Memory B cell (primary cell): Measurements from ENCODE around the gene POLD2.
"Not testable (repeated sequence)": the region's sequence is repeated elsewhere in the genome, so short reads cannot be mapped to it uniquely, and the experiment has no call there.

Experiments used
- ATAC-seq: fragments of 150-1000 bp; cut with Tn5 transposase; 2 replicates; pipeline ENCODE4 v1.10.0; 2021; ENCODE audit warnings: low read depth, mild to moderate bottlenecking, moderate library complexity
- DNase-seq, 2 donors: peaks; one replicate each; pipeline ENCODE4 v3.0.0; 2022; ENCODE audit warnings: low spot score in 2 of 2
- H3K27ac Mint-ChIP-seq: one replicate; pipeline ENCODE4 v1.8.0; 2022; ENCODE audit warnings: mild to moderate bottlenecking, moderate library complexity, mixed read lengths
- H3K27me3 Mint-ChIP-seq: one replicate; pipeline ENCODE4 v1.8.0; 2022; ENCODE audit warnings: mixed read lengths
- H3K36me3 Mint-ChIP-seq: one replicate; pipeline ENCODE4 v1.8.0; 2022; ENCODE audit warnings: mild to moderate bottlenecking, mixed read lengths
- H3K4me1 Mint-ChIP-seq: one replicate; pipeline ENCODE4 v1.8.0; 2022; ENCODE audit warnings: mixed read lengths
- H3K4me3 Mint-ChIP-seq: one replicate; pipeline ENCODE4 v1.8.0; 2022; ENCODE audit warnings: mild to moderate bottlenecking, moderate library complexity, mixed read lengths
- H3K9me3 Mint-ChIP-seq: one replicate; pipeline ENCODE4 v1.8.0; 2022; ENCODE audit warnings: mixed read lengths

Gene POLD2

GRCh38 chr7:44136731-44137130, 13.4 kb upstream of the POLD2 start:
- H3K4me3 Mint-ChIP-seq, result no peak overlapping the region
- H3K36me3 Mint-ChIP-seq, result no peaks in the 10 kb centered on the region
- ATAC-seq (no peak), DNase-seq (no peak)
- H3K27ac Mint-ChIP-seq, result no peak overlapping the region
- H3K27me3 Mint-ChIP-seq, result no peaks in the 10 kb centered on the region
- no peaks in the 10 kb centered on the region for H3K4me1 Mint-ChIP-seq
- H3K9me3 Mint-ChIP-seq, result no peaks in the 10 kb centered on the region

- Mint-ChIP-seq H3K4me3 (no peak overlapping the region), H3K27me3 (no peaks in the 10 kb centered on the region), H3K4me1 (no peaks in the 10 kb centered on the region), H3K27ac (no peak overlapping the region), H3K36me3 (no peaks in the 10 kb centered on the region), H3K9me3 (no peaks in the 10 kb centered on the region)
- DNase-seq, result no peak
- ATAC-seq, result no peak
Observed at GRCh38 chr7:44134943-44135628, 11.7 kb upstream of the POLD2 start.

- H3K27ac Mint-ChIP-seq, result no peak overlapping the region
Observed at GRCh38 chr7:44133295-44133694, 9.9 kb upstream of the POLD2 start.

DNA sequence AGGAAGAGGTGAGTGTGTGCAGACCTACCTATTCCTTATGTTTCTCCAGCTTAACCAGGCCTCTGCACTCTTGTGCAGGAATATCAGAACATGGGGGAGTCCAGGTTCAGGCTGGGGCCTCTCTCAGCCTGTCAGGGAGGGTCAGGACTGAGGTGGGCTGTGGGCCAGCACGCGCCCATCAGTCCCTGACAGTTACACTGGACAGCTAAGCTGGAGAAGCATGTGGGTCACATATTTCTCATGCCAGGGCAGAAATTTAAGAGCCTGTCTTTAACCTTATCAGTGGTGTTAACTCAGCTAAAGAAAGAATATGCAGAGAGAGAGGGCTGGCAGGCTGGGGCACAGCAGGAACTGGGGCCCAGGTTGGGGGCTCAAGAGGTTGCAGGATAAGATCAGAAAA, 8.7 kb upstream of the POLD2 start:
- Mint-ChIP-seq H3K36me3 (no peaks in the 10 kb centered on the region), H3K4me1 (no peaks in the 10 kb centered on the region), H3K4me3 (no peak overlapping the region), H3K27me3 (no peaks in the 10 kb centered on the region), H3K9me3 (peaks cover 2% of the 10 kb centered on the region), H3K27ac (no peak overlapping the region)
- ATAC-seq (no peak), DNase-seq (no peak)

More at GRCh38 chr7:44133295-44133694, 9.9 kb upstream of the POLD2 start:
- no peaks in the 10 kb centered on the region for H3K27me3 Mint-ChIP-seq
- H3K36me3 Mint-ChIP-seq, result no peaks in the 10 kb centered on the region
- DNase-seq (no peak), ATAC-seq (no peak)
- H3K4me3 Mint-ChIP-seq, result no peak overlapping the region
- H3K4me1 Mint-ChIP-seq, result no peaks in the 10 kb centered on the region
- H3K9me3 Mint-ChIP-seq, result no peaks in the 10 kb centered on the region

GRCh38 chr7:44131173-44132029, 8.1 kb upstream of the POLD2 start:
- Mint-ChIP-seq H3K9me3 (peaks cover 5% of the 10 kb centered on the region), H3K27me3 (no peaks in the 10 kb centered on the region), H3K36me3 (no peaks in the 10 kb centered on the region), H3K27ac (no peak overlapping the region), H3K4me3 (no peak overlapping the region), H3K4me1 (no peaks in the 10 kb centered on the region)
- ATAC-seq (no peak), DNase-seq (no peak)

- peaks cover 5% of the 10 kb centered on the region for H3K9me3 Mint-ChIP-seq
- no peaks in the 10 kb centered on the region for H3K36me3 Mint-ChIP-seq
- H3K27ac Mint-ChIP-seq, result no peak overlapping the region
- ATAC-seq (no peak), DNase-seq (no peak)
- no peak overlapping the region for H3K4me3 Mint-ChIP-seq
- peaks cover 3% of the 10 kb centered on the region for H3K4me1 Mint-ChIP-seq
- no peaks in the 10 kb centered on the region for H3K27me3 Mint-ChIP-seq
Observed at GRCh38 chr7:44128721-44129582, 5.6 kb upstream of the POLD2 start.

DNA sequence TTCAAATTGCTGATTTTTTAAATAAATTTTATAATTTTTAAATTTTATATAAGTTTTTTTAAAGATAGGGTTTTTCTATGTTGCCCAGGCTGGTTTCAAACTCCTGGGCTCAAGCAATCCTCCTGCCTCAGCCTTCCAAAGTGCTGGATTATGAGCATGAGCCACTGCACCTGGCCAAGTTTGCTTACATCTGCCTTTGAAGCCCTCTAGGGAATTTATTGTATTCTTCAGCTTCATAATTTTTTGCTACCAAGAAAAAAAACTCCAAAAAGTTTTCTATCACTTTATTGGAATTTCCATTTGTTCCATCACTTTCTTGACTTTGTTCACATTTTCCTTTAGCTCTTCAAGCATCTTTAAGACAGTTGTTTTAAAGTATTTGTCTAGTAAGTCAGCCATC, 3.8 kb upstream of the POLD2 start:
- Mint-ChIP-seq H3K4me1 (peaks cover 8% of the 10 kb centered on the region), H3K27ac (no peak overlapping the region), H3K27me3 (no peaks in the 10 kb centered on the region), H3K9me3 (peaks cover 5% of the 10 kb centered on the region), H3K36me3 (no peaks in the 10 kb centered on the region), H3K4me3 (no peak overlapping the region)
- ATAC-seq, result no peak
- no peak for DNase-seq

DNA sequence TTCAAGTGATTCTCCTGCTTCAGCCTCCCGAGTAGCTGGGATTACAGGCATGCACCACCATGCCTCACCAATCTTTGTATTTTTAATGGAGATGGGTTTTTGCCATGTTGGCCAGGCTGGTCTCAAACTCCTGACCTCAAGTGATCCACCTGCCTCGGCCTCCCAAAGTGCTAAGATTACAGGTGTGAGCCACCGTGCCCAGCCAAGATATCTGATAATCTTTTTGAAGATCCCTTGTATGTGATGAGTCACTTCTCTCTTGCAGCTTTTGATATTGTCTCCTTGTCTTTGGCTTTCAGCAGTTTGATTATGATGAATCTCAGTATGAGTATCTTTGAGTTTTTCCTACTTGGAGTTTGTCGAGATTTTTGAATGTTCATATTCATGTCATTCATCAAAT, 3.2 kb upstream of the POLD2 start:
- H3K27ac Mint-ChIP-seq, DNase-seq, H3K9me3 Mint-ChIP-seq, H3K4me1 Mint-ChIP-seq, ATAC-seq, H3K27me3 Mint-ChIP-seq, H3K4me3 Mint-ChIP-seq, H3K36me3 Mint-ChIP-seq: not testable (repeated sequence)

DNA sequence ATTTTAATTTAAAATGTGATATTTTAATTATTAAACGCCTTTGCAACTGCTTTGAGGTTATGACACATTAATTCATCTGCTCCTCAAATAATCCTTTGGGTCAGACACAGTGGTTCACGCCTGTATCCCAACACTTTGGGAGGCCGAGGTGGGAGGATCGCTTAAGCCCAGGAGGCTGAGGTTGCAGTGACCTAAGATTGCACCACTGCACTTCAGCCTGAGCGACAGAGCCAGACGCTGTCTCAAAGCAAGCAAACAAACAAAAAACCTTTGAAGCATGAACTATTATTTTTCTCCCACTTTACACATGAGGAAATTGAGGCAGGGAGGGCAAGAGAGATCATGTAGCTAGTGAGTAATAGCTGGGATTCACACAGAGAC, 1.5 kb upstream of the POLD2 start:
- Mint-ChIP-seq H3K36me3 (peaks cover 8% of the 10 kb centered on the region), H3K27ac (no peak overlapping the region), H3K4me3 (peak overlapping the region; percentile 22), H3K9me3 (peaks cover 5% of the 10 kb centered on the region), H3K4me1 (peaks cover 10% of the 10 kb centered on the region), H3K27me3 (no peaks in the 10 kb centered on the region)
- DNase-seq (no peak), ATAC-seq (no peak)

- Mint-ChIP-seq H3K4me1 (peaks cover 12% of the 10 kb centered on the region), H3K27ac (peak overlapping the region; percentile 76), H3K36me3 (peaks cover 15% of the 10 kb centered on the region), H3K4me3 (peak overlapping the region; percentile 78), H3K9me3 (peaks cover 5% of the 10 kb centered on the region), H3K27me3 (no peaks in the 10 kb centered on the region)
- ATAC-seq (no peak), DNase-seq (no peak)
Observed at GRCh38 chr7:44122529-44122928, 819 bp downstream of the POLD2 start.

GRCh38 chr7:44121761-44122420, 1.5 kb downstream of the POLD2 start:
- peaks cover 15% of the 10 kb centered on the region for H3K36me3 Mint-ChIP-seq
- peaks cover 14% of the 10 kb centered on the region for H3K4me1 Mint-ChIP-seq
- H3K4me3 Mint-ChIP-seq, result peak overlapping the region; percentile 78
- ATAC-seq (no peak), DNase-seq (no peak)
- peak overlapping the region; percentile 76 for H3K27ac Mint-ChIP-seq
- no peaks in the 10 kb centered on the region for H3K27me3 Mint-ChIP-seq
- peaks cover 2% of the 10 kb centered on the region for H3K9me3 Mint-ChIP-seq

DNA sequence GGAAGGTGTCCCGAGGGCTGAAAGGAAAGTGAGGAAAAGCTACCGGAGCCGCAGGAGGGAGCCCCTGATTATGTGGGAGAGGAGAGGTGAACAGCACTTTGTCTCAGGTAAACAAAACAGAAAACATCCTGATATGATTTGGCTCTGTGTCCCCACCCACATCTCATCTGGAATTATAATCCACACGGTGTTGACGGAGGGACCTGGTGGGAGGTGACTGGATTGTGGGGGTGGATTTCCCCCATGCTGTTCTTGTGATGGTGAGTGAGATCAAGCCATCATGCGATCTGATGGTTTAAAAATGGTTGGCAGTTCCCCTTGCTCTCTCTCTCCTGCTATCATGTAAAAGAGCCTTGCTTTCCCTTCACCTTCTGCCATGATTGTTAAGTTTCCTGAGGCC, 3.0 kb downstream of the POLD2 start:
- Mint-ChIP-seq H3K4me3 (no peak overlapping the region), H3K27ac (no peak overlapping the region), H3K27me3 (no peaks in the 10 kb centered on the region), H3K9me3 (no peaks in the 10 kb centered on the region), H3K36me3 (peaks cover 15% of the 10 kb centered on the region), H3K4me1 (peaks cover 14% of the 10 kb centered on the region)
- DNase-seq (no peak), ATAC-seq (no peak)

GRCh38 chr7:44119829-44120380, 3.4 kb downstream of the POLD2 start:
- no peaks in the 10 kb centered on the region for H3K27me3 Mint-ChIP-seq
- no peak overlapping the region for H3K4me3 Mint-ChIP-seq
- no peak overlapping the region for H3K27ac Mint-ChIP-seq
- no peak for DNase-seq
- H3K4me1 Mint-ChIP-seq, result peaks cover 14% of the 10 kb centered on the region
- peaks cover 15% of the 10 kb centered on the region for H3K36me3 Mint-ChIP-seq
- ATAC-seq, result no peak
- H3K9me3 Mint-ChIP-seq, result no peaks in the 10 kb centered on the region
